ENCODE measurements around the gene ZBTB5. TPM values are rescaled to one million over a fixed set of nuclear protein-coding genes. Genes with fewer than 3 reads are reported as not detected.

Gene ZBTB5
- total RNA-seq, 1 experiment from 2014 or later = 31.3 TPM

- no peak overlapping the region for H3K4me3 ChIP-seq (ENCODE audit: low read length)
- no peak overlapping the region for H3K4me2 ChIP-seq (ENCODE audit: low read depth, low read length, poor library complexity, severe bottlenecking)
- H3K27ac ChIP-seq (ENCODE audit: low read length) = no peak overlapping the region
- no peaks in the 10 kb centered on the region for H3K27me3 ChIP-seq (ENCODE audit: low read length)
- peaks cover 58% of the 10 kb centered on the region for H3K79me2 ChIP-seq (ENCODE audit: low read length)
- H3K9me3 ChIP-seq (ENCODE audit: low read length) = no peaks in the 10 kb centered on the region
- no peaks in the 10 kb centered on the region for H4K20me1 ChIP-seq (ENCODE audit: insufficient read depth, low read depth, low read length)
- peaks cover 16% of the 10 kb centered on the region; the same call in 1 of the 2 replicates for H3K36me3 ChIP-seq (ENCODE audit: insufficient read depth, low read length)
- H3K9ac ChIP-seq (ENCODE audit: low read length) = no peak overlapping the region
- no peaks in the 10 kb centered on the region for H3K9me2 ChIP-seq (replicated peaks; ENCODE audit: insufficient read depth, low read length)
- no peak overlapping the region for H2AFZ ChIP-seq (ENCODE audit: low read length)
- no peak for DNase-seq
- no peaks in the 10 kb centered on the region for H3K4me1 ChIP-seq (ENCODE audit: low read length)
Measured at GRCh38 chr9:37443566-37443965, 21.7 kb downstream of the ZBTB5 start.

GRCh38 chr9:37442556-37442955 lies 22.7 kb downstream of the ZBTB5 start:
- no peak overlapping the region for H3K9ac ChIP-seq (ENCODE audit: low read length)
- no peak overlapping the region for H3K4me2 ChIP-seq (ENCODE audit: low read depth, low read length, poor library complexity, severe bottlenecking)
- H3K4me3 ChIP-seq (ENCODE audit: low read length) = no peak overlapping the region
- H3K27me3 ChIP-seq (ENCODE audit: low read length) = no peaks in the 10 kb centered on the region
- no peaks in the 10 kb centered on the region for H3K9me2 ChIP-seq (replicated peaks; ENCODE audit: insufficient read depth, low read length)
- H3K4me1 ChIP-seq (ENCODE audit: low read length) = no peaks in the 10 kb centered on the region
- no peaks in the 10 kb centered on the region for H4K20me1 ChIP-seq (ENCODE audit: insufficient read depth, low read depth, low read length)
- peaks cover 17% of the 10 kb centered on the region for H3K36me3 ChIP-seq (ENCODE audit: insufficient read depth, low read length)
- no peak overlapping the region for H2AFZ ChIP-seq (ENCODE audit: low read length)
- H3K79me2 ChIP-seq (ENCODE audit: low read length) = peaks cover 53% of the 10 kb centered on the region
- H3K27ac ChIP-seq (ENCODE audit: low read length) = no peak overlapping the region
- DNase-seq = no peak
- no peaks in the 10 kb centered on the region for H3K9me3 ChIP-seq (ENCODE audit: low read length)

GRCh38 chr9:37441776-37442370 lies 23.4 kb downstream of the ZBTB5 start:
- H3K9ac ChIP-seq (ENCODE audit: low read length) = no peak overlapping the region
- no peak overlapping the region for H3K27ac ChIP-seq (ENCODE audit: low read length)
- H3K4me2 ChIP-seq (ENCODE audit: low read depth, low read length, poor library complexity, severe bottlenecking) = no peak overlapping the region
- H3K9me3 ChIP-seq (ENCODE audit: low read length) = no peaks in the 10 kb centered on the region
- DNase-seq = no peak
- H3K4me3 ChIP-seq (ENCODE audit: low read length) = no peak overlapping the region
- H3K79me2 ChIP-seq (ENCODE audit: low read length) = peaks cover 51% of the 10 kb centered on the region
- H3K4me1 ChIP-seq (ENCODE audit: low read length) = no peaks in the 10 kb centered on the region
- H3K9me2 ChIP-seq (replicated peaks; ENCODE audit: insufficient read depth, low read length) = no peaks in the 10 kb centered on the region
- peaks cover 24% of the 10 kb centered on the region for H3K36me3 ChIP-seq (ENCODE audit: insufficient read depth, low read length)
- H4K20me1 ChIP-seq (ENCODE audit: insufficient read depth, low read depth, low read length) = no peaks in the 10 kb centered on the region
- no peaks in the 10 kb centered on the region for H3K27me3 ChIP-seq (ENCODE audit: low read length)
- H2AFZ ChIP-seq (ENCODE audit: low read length) = no peak overlapping the region

GRCh38 chr9:37438359-37438758 lies 26.9 kb downstream of the ZBTB5 start:
- Histone ChIP-seq H3K4me3 (ENCODE audit: low read length) (no peak overlapping the region), H4K20me1 (ENCODE audit: insufficient read depth, low read depth, low read length) (no peaks in the 10 kb centered on the region), H3K27ac (ENCODE audit: low read length) (no peak overlapping the region), H3K9ac (ENCODE audit: low read length) (no peak overlapping the region), H3K4me1 (ENCODE audit: low read length) (no peaks in the 10 kb centered on the region), H3K4me2 (ENCODE audit: low read depth, low read length, poor library complexity, severe bottlenecking) (no peak overlapping the region), H3K79me2 (ENCODE audit: low read length) (peaks cover 28% of the 10 kb centered on the region), H3K9me3 (ENCODE audit: low read length) (no peaks in the 10 kb centered on the region), H3K9me2 (replicated peaks; ENCODE audit: insufficient read depth, low read length) (no peaks in the 10 kb centered on the region), H3K36me3 (ENCODE audit: insufficient read depth, low read length) (peaks cover 42% of the 10 kb centered on the region), H3K27me3 (ENCODE audit: low read length) (no peaks in the 10 kb centered on the region), H2AFZ (ENCODE audit: low read length) (no peak overlapping the region)
- no peak for DNase-seq

- no peak for DNase-seq
- peaks cover 42% of the 10 kb centered on the region for H3K36me3 ChIP-seq (ENCODE audit: insufficient read depth, low read length)
- peaks cover 24% of the 10 kb centered on the region for H3K79me2 ChIP-seq (ENCODE audit: low read length)
- H3K4me1 ChIP-seq (ENCODE audit: low read length) = peaks cover 2% of the 10 kb centered on the region; the same call in 1 of the 2 replicates
- H3K4me3 ChIP-seq (ENCODE audit: low read length) = no peak overlapping the region
- H3K9me2 ChIP-seq (replicated peaks; ENCODE audit: insufficient read depth, low read length) = no peaks in the 10 kb centered on the region
- no peaks in the 10 kb centered on the region for H4K20me1 ChIP-seq (ENCODE audit: insufficient read depth, low read depth, low read length)
- no peaks in the 10 kb centered on the region for H3K27me3 ChIP-seq (ENCODE audit: low read length)
- no peak overlapping the region for H3K9ac ChIP-seq (ENCODE audit: low read length)
- H3K4me2 ChIP-seq (ENCODE audit: low read depth, low read length, poor library complexity, severe bottlenecking) = no peak overlapping the region
- H2AFZ ChIP-seq (ENCODE audit: low read length) = no peak overlapping the region
- H3K27ac ChIP-seq (ENCODE audit: low read length) = no peak overlapping the region
- no peaks in the 10 kb centered on the region for H3K9me3 ChIP-seq (ENCODE audit: low read length)
Measured at GRCh38 chr9:37437621-37438020, 27.6 kb downstream of the ZBTB5 start.

GRCh38 chr9:37437010-37437409 lies 28.2 kb downstream of the ZBTB5 start:
- H3K4me3 ChIP-seq (ENCODE audit: low read length) = no peak overlapping the region

GRCh38 chr9:37436540-37436939 lies 28.7 kb downstream of the ZBTB5 start:
- no peak overlapping the region for H3K27ac ChIP-seq (ENCODE audit: low read length)
- H3K4me1 ChIP-seq (ENCODE audit: low read length) = peaks cover 11% of the 10 kb centered on the region
- no peak overlapping the region for H3K9ac ChIP-seq (ENCODE audit: low read length)
- no peaks in the 10 kb centered on the region for H3K9me2 ChIP-seq (replicated peaks; ENCODE audit: insufficient read depth, low read length)
- no peaks in the 10 kb centered on the region for H4K20me1 ChIP-seq (ENCODE audit: insufficient read depth, low read depth, low read length)
- no peaks in the 10 kb centered on the region for H3K27me3 ChIP-seq (ENCODE audit: low read length)
- H3K4me3 ChIP-seq (ENCODE audit: low read length) = no peak overlapping the region
- H3K36me3 ChIP-seq (ENCODE audit: insufficient read depth, low read length) = peaks cover 45% of the 10 kb centered on the region
- H3K79me2 ChIP-seq (ENCODE audit: low read length) = peaks cover 21% of the 10 kb centered on the region
- DNase-seq = no peak
- no peak overlapping the region for H3K4me2 ChIP-seq (ENCODE audit: low read depth, low read length, poor library complexity, severe bottlenecking)
- no peaks in the 10 kb centered on the region for H3K9me3 ChIP-seq (ENCODE audit: low read length)
- no peak overlapping the region for H2AFZ ChIP-seq (ENCODE audit: low read length)

More at GRCh38 chr9:37437010-37437409, 28.2 kb downstream of the ZBTB5 start:
- Histone ChIP-seq H3K79me2 (ENCODE audit: low read length) (peaks cover 21% of the 10 kb centered on the region), H3K9me3 (ENCODE audit: low read length) (no peaks in the 10 kb centered on the region), H3K9me2 (replicated peaks; ENCODE audit: insufficient read depth, low read length) (no peaks in the 10 kb centered on the region), H3K4me2 (ENCODE audit: low read depth, low read length, poor library complexity, severe bottlenecking) (no peak overlapping the region), H3K36me3 (ENCODE audit: insufficient read depth, low read length) (peaks cover 42% of the 10 kb centered on the region), H3K27me3 (ENCODE audit: low read length) (no peaks in the 10 kb centered on the region), H2AFZ (ENCODE audit: low read length) (no peak overlapping the region), H3K9ac (ENCODE audit: low read length) (no peak overlapping the region), H3K4me1 (ENCODE audit: low read length) (peaks cover 6% of the 10 kb centered on the region), H4K20me1 (ENCODE audit: insufficient read depth, low read depth, low read length) (no peaks in the 10 kb centered on the region), H3K27ac (ENCODE audit: low read length) (no peak overlapping the region)
- no peak for DNase-seq

GRCh38 chr9:37433867-37434371 lies 31.3 kb downstream of the ZBTB5 start:
- H3K4me2 ChIP-seq (ENCODE audit: low read depth, low read length, poor library complexity, severe bottlenecking) = no peak overlapping the region
- H3K36me3 ChIP-seq (ENCODE audit: insufficient read depth, low read length) = peaks cover 48% of the 10 kb centered on the region
- H3K9ac ChIP-seq (ENCODE audit: low read length) = no peak overlapping the region
- H3K27ac ChIP-seq (ENCODE audit: low read length) = no peak overlapping the region
- no peak overlapping the region for H3K4me3 ChIP-seq (ENCODE audit: low read length)
- H3K27me3 ChIP-seq (ENCODE audit: low read length) = no peaks in the 10 kb centered on the region
- H3K79me2 ChIP-seq (ENCODE audit: low read length) = peaks cover 21% of the 10 kb centered on the region
- no peak for DNase-seq
- H3K9me2 ChIP-seq (replicated peaks; ENCODE audit: insufficient read depth, low read length) = no peaks in the 10 kb centered on the region
- H3K9me3 ChIP-seq (ENCODE audit: low read length) = no peaks in the 10 kb centered on the region
- no peak overlapping the region for H2AFZ ChIP-seq (ENCODE audit: low read length)
- H4K20me1 ChIP-seq (ENCODE audit: insufficient read depth, low read depth, low read length) = no peaks in the 10 kb centered on the region
- peaks cover 24% of the 10 kb centered on the region for H3K4me1 ChIP-seq (ENCODE audit: low read length)

All from Karpas-422 (cell line).